ENCODE measurements around the gene SLC6A1.

DNA sequence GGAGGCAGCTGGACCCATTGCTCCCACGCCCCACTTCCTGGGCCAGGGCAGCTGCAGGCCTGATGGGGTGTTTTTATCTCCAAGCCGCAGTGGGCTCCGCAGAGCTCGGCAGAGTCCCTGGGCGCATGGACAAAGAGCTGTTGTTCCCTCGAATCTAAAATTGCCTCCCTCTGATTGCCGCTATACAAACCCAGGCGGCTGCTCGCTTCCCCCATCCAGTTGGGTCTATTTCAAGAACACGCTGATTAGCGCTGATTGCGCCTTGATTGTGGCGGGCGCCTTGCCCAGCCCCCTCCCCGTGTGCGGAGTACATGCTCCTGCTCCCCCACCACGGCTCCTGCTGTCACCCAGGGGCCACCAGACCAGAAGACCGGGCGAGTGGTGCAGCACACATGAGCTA is 43.4 kb upstream of the SLC6A1 start:
- TF ChIP-seq CTCF (IDR thresholded peaks at IDR 0.05; ENCODE audit: low read length) (no peak), EZH2 (IDR thresholded peaks at IDR 0.05; ENCODE audit: borderline replicate concordance, low read length) (no peak)

All from OCI-LY1 (cell line).